ENCODE measurements around the gene ACSF2.

GRCh38 chr17:50481648-50482047 lies 55.6 kb downstream of the ACSF2 start:
- TF ChIP-seq CTCF (conservative IDR thresholded peaks at IDR 0.05 in 1 of 2, IDR thresholded peaks at IDR 0.05 in 1 of 2; ENCODE audit: extremely low read depth in 1 of 2, insufficient read depth in 1 of 2, low read depth in 1 of 2, low read length in 2 of 2): no peak
- TF ChIP-seq EZH2 (IDR thresholded peaks at IDR 0.05; ENCODE audit: borderline replicate concordance, low read length): no peak
